Activated T-cell treated with anti-CD3 and anti-CD28 coated beads, Interleukin-2, amount 50 U/mL, for 1 hour (primary cell): ENCODE results near the gene HBM.
"Not testable (repeated sequence)": the region's sequence is repeated elsewhere in the genome, so short reads cannot be mapped to it uniquely, and the experiment has no call there.

Experiments used
- DNase-seq: peaks from one replicate; pipeline ENCODE4 v3.0.0-alpha.2; 2020

HBM gene, protein sequence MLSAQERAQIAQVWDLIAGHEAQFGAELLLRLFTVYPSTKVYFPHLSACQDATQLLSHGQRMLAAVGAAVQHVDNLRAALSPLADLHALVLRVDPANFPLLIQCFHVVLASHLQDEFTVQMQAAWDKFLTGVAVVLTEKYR

DNA sequence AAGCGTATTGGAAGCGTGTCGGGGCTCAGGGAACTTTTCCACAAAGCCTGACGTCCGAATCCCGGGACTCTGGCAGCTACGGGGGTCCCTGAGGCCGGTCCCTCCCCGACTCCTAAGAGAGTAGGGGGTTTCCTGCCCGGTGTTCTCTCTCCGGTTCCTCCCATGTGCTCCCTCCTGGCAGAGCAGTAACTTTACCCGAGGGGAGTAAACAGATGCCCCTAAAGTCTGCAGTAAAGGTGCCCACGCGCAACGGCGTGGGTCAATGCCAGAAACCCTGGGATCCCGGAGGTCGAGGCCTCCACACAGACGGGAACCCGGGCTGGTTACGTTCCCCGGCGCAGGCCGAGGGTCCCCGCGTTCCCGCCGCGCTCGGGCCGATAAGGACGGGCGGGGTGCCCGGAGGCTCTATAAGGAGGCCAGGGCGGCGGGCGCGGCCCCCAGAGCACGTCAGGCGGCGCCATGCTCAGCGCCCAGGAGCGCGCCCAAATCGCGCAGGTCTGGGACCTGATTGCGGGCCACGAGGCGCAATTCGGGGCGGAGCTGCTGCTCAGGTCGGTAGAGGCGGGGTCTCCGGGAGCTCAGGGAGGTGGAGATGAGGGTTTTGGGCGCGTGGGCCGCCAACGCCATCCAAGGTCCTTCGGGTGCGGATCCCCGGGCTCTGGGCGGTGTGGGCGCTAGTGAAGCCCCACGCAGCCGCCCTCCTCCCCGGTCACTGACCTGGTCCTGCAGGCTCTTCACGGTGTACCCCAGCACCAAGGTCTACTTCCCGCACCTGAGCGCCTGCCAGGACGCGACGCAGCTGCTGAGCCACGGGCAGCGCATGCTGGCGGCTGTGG, at the start of gene HBM:
Gene HBM, plus strand, starts transcription at position 440 of the 836 bp plus-strand sequence. Its CDS starts 20 bp downstream, at position 460.
- DNase-seq, result peak; percentile 38

DNA sequence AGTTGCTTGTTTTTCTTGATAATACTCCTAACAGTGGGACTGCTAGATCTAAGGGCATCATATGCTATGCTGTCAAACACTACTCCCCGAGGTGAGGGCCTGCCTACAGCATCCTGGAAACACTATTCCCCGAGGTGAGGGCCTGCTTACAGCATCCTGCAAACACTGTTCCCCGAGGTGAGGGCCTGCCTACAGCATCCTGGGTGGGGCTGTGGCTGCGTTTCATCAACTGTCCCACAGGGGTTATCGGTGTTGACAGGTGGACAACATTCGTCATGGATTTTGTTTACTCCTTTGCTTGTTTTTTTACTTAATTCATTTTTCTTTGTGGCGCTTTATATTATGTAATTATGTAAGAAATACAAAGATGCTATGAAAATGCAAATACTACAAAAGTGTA, 49.8 kb upstream of the HBM start:
- DNase-seq, result no peak

DNA sequence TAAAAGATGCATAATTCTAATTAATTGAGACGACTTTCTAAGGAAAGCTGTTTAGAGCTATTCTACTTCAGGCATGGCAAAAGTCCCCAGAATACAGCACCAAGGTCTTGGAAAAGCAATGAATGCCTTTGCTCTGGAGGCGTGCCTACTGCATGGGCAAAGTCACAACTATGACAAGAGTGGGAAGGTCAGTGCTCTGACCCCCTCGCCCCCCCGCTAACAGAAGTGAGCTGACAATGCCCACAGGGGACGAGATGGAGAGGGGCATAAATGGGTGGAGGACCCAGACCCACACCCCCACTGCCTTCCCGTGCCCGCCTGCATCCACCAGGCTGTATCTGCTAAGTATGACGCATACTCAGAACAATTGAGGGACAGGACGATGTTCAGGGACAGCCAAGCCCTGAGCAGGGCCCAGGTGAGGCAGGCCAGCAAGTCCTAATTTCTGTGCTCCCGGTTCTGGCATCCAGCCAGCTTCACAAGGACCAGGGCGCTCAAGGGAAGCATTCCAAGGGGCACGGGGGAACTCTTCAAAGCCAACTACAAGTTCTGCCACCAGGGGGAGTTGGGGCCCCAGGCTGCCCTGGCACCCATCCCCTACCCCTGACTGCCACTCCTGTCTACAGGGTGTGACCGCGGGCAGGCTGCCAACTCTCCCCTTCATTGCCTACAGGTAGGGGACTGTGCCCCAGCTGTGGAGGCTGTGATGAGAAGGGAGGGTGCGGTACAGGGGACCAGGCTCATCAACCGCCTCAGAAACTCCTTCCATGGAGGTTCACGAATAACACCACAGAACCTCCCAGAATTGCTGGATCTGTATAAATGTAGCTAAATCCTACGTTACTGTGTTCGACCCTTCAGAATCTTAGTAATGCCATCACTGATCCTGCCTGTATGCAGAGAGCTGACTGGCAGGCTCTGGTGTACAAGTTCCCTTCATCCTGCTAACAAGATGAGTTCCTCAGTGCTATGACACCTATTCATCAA, 48.1 kb upstream of the HBM start:
- DNase-seq, result peak; percentile 68

DNA sequence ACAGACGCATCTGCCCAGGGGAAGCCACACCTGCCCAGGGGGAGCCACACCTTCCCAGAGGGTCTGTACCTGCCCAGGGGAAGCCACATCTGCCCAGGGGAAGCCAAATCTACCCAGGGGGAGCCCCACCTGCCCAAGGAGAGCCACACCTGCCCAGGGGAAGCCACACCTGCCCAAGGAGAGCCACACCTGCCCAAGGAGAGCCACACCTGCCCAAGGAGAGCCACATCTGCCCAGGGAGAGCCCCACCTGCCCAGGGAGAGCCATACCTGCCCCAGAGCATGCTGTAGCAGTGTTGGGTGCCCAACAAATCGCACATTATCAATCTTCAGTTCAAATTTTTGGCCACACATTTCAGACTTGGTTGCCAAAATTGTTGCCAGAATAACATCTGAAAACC, 46.9 kb upstream of the HBM start:
- no peak for DNase-seq

DNA sequence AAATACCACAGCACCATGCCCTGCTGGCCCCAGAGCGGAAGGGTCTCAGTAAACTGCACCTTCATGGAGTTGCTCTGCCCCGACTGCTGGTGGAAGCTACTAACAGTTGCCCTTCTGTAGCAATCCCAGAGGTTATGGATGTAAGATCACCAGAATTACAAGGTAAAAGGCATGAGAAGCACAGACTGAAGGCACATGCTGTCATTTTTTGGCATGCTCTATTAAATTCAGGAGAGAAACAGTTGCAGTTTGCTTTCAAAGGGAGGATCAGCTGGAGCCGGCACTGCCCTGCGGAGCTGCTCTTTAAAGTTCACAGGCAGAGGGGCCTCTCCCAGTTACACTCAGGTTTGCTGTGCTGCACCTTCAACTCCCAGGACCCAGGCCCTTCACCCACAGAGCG, 46.5 kb upstream of the HBM start:
- no peak for DNase-seq

DNA sequence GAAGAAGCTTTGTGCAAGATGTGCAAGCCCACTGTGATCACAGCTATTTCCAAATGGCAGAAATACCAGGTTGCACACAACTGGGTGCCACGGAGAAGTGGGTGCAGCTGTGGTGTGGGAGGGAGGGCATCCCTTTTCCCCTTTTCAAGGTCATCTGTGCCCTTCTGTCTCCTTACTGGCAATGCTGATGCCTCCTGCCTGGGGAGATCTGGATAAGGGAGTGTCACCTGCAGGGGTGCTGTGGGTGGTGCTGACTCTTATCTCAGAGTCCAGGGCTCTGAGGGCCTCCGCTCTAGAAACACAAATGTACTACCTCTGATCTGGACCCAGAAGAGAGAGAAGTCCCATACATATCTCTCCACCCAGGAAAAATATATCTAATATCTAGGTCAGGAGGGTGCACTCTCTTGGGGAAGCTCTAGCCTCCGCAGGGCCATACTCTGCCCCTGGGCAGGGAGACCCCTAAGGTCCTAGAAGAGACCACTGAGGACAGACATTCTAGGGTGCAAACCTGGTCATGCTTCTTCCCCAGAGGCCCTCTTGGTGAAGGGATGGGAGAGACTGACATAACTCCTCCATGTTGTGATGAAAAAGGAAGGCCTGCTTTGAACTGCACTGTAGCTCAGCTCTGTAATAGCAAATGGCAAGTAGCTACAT, 45.8 kb upstream of the HBM start:
- no peak for DNase-seq

DNA sequence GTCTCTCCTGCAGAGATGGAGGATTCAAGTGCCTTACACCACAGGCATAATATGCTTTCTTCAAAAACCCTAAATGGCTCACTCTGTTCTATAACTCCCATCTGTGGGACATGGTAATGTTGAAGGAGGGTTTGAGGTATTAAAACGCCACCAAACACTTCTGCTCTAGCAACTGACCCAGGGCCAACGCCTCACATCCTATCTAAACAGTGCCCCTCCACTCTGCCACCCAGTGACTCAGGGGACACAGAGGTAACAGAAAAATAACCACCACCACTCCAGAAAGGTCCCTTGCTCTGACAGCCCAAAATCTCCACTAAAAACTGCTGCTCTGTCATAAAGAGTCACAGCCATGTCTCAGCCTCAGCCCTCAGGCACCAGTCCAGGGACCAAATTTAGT, 45.0 kb upstream of the HBM start:
- no peak for DNase-seq

DNA sequence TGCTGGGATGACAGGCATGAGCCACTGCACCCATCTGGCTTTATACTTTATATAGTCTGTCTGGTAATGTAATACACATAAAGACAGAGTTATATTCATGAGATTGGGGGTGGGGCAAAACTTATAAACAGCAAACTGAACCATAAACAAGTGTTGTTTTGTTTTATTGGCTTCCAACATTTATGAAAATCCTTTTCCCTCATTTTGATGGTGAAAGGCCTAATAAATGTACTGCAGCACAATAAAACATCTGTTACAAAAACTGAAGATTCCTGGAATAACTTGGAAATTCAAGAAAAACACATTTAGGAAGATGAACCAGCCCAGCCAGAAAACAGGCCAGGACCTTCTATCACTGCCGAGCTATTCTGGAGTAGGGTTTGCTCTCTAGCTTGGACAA, 43.4 kb upstream of the HBM start:
- DNase-seq, result no peak

DNA sequence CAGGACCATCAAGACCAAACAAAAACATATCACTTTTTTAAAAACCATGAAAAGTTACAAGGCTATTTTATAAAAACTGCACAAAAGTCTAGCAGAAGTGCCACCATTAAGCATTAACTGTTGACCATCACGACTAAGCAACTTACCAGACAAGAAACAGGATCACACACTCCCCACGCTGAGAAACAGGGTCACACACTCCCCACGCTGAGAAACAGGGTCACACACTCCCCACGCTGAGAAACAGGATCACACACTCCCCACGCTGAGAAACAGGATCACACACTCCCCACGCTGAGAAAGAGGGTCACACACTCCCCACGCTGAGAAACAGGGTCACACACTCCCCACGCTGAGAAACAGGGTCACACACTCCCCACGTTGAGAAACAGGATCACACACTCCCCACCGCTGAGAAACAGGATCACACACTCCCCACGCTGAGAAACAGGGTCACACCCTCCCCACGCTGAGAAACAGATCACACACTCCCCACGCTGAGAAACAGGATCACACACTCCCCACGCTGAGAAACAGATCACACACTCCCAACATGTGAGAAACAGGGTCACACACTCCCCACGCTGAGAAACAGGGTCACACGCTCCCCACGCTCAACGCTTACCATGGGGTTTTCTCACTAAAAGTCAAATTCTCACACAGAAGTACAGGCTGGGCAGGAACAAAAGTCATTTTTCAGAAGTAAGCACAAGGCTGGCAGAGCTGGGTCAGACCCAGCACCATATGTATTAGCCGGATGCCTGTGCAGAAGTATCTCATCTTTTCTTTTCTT, 42.0 kb upstream of the HBM start:
- DNase-seq, result not testable (repeated sequence)

DNA sequence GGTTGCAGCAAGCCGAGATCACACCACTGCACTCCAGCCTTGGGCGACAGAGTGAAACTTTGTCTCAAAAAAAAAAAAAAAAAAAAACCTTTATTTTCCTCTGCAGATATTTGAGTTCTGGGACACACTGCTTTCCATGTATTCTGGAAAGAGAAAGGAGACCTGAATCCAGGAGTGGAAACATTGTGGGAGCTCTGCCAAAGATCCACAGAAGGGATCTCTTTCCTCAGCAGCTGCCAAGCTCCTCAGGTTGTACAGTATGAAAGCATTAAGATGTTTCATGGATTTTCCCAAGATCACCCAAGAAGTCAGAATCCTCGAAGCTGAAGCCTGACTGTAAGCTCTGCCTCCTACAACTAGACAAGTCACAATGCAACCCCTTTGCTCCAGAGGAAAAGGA, 40.8 kb upstream of the HBM start:
- DNase-seq, result no peak

DNA sequence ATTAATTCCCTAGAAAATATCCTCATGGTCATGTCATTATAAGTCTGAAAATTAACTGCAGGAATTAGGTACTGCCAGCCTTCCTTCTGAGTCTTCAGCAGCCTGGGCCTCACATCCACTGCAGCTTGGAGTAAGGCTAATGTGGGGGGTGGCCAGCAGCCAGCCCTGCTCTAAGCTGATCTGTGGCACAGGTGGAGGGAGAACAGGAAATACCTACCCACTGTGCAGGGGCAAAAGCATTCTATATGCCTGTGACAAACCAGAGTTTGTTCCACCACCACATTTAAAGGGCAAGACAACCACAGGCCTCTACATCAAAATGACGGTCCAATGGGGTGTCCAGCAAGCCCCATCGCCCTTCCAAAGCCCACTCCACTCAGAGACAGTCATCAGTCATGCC, 36.7 kb upstream of the HBM start:
- no peak for DNase-seq

DNA sequence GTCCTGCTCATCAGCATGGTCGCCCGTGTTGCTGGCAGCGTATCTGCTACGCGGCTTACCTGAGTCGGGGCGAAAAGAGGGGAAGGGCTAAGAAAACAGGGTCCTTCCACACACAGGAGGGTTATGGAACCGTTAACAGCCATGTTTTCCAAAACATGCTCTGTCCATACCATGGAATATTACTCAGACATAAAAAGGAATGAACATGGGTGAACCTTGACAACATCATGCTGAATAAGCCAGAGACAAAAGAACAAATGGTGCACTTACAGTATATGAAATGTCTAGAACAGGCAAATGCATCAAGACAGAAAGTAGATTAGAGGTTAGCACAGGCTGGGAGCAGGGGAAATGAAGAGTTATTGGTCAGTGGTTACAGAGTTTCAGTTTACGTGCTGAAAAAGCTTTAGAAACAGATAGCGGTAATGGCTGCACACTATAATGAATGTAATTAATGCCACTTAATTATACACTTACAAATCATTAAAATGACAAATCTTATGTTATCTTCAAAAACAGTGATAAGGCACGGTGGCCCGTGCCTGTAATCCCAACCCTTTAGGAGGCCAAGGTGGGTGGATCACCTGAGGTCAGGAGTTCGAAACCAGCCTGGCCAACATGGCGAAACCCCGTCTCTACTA, 35.1 kb upstream of the HBM start:
- DNase-seq, result no peak

DNA sequence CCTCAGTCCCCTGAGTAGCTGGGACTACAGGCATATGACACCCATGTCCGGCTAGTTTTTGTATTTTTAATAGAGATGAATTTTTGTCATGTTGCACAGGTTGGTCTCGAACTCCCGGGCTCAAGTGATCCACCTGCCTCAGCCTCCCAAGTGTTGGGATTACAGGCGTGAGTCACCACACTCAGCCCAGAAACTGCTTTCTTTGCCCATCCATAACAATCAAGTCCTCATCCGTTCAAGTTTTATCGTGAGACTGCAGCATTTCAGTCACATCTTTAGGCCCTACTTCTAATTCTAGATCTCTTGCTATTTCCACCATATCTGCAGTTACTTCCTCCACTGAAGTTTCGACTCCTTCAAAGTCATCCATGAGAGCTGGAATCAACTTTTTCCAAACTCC, 33.7 kb upstream of the HBM start:
- DNase-seq, result no peak

DNA sequence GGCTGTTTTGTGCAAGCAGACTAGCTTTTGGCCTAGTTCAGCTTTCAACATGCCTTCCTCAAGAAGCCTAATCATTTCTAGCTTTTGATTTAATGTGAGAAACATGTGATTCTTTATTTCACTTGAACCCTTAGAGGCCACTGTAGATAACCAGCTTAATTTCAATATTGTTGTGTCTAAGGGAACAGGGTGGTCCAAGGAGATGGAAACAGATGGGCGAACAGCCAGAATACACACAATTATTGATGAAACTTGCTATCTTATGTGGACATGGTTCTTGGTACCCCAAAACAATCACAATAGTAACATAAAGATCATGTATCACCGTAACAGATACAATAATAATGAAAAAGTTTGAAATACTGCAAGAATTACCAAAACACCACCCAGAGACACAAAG, 32.1 kb upstream of the HBM start:
- no peak for DNase-seq

DNA sequence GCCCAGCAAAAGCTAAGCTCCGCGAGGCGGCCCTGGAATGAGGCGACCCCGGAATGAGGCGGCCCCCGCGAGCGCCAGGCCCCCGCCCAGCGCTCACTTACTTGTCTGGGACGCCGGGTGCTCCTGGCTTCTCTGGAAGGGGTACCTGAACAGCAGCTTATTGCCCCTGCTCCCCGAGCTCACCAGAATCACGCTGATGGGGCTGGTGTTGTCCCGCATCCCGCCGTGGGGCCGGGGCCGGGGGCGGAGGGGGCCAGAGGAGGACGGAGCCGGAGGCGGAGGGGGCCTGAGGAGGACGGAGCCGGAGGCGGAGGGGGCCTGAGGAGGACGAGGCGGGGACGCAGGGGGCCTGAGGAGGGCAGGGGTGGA, 27.7 kb upstream of the HBM start:
- DNase-seq, result peak; percentile 54

DNA sequence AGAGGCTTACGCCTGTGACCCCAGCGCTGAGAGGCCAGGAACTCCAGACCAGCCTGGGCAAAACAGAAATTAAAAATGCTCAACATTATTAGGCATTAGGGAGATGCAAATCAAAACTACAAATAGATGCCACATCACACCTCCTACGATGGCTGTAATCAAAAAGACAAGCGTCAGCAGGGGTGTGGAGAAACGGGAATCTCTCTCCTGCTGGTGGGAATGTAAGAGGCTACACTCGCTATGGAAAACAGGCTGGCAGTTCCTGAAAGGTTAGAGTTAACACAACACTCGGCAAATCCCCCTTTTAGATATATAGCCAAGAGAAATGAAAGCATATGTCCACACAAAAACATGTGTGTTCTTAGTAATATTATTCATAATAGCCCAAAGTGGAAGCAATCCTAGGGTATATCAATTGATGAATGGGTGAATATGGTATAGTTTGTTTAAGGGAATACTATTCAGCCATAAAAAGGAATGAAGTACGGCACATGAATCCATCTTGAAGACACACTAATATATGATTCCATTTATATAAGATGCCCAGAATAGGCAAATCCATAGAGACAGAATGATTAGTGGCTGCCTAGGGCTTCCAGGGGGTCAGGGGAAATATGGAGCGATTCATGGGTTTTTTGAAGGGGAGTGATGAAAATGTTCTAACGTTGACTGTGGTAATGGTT, 25.5 kb upstream of the HBM start:
- no peak for DNase-seq

DNA sequence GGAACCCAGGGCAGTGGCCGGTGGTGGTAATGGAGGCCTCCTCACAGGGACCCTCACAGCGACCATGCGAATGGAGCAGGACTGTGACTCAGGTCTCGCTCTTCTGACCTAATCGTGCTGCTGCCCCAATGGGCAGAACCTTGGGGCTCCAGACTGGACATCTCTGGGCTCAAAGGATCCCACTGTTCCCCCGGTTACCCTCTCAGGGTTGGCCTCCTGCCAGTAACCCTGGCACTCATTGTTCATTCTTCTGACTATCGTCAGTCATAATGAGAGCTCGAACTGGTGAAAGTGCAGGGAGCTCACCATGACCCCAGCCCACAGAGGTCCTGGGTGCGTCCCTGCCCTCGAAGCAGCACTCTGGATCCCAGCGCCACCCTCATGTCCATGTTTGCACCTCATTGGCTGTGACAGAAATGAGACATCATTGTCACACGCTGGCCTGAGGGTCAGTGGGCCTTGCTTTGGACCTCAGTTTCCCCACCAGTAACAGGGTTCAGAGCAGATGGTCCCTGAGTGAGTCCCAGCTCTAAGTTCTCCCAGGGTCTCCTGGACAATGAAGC, 23.3 kb upstream of the HBM start:
- DNase-seq, result no peak

DNA sequence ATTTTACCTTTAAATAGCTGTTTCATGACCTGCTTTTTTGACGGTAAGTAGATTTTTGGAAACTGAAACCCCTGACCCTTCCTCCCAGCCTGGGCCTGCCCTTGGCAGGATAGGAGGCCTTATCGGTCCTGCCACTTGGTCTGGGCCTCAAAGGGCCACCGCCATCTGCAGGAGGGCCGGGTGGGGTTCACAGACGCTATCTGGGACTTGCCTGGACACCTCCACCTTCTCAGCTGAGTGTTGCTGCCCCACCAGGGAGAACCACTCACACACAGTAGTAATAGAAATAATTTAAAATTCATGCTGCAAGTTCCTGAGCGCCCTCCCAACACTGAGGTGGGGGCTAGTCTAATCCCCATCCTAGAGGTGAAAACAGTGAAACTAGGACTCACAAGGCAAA, 22.7 kb upstream of the HBM start:
- DNase-seq, result no peak

DNA sequence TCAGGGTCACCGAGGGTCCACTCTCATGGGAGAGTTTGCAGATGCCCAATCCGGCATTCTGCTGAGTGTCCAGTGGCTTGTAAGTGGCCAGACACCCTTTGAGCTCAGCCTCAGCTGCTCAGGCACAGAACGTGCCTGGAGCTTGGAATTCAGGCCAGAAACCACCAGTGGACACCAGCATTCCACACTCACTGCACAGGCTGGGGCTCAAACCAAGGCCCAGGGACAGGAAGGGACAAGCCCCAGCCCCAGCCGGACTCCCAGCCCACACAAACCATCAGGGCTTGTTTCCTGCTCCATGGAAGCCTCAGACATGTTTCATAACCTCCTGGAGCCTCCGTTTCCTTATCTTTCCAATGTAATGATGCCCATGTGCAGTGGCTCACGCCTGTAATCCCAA, 22.3 kb upstream of the HBM start:
- DNase-seq, result no peak

DNA sequence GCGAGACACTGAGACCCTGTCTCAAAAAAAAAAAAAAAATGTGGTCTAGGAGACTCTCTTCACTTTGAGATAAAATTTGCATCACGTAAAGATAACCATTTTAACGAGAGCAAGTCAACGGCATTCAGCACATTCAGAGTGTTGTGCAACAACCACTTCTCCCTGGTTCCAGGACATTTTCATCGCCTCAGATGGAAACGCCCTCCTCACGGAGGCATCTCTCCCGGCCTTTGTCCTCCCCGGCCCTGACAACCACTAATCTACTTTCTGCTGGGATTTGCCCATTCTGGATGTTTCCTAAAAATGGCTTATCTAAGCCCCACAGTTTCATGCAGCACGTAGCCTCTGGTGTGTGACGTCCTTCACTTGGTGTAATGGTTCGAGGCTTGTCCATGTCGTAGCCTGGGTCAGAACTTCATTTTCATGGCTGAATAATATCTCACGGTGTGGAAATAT, 21.0 kb upstream of the HBM start:
- no peak for DNase-seq

DNA sequence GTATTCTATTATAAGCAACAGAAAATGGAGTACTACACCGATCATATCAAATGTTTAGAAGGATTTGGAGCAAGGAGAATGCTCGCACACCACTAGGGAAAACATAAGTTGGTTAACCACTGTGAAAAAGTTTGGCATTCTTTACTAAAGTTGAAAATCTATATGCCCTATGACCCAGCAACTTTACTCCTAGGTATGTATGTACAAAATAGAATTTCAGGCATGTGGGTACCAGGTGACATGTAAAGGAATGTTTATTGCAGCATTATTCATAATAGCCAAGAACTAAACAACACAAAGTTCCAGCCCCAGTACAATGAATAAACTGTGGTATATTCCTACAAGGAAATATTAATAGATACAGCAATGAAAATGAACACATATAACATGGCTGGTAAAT, 19.1 kb upstream of the HBM start:
- no peak for DNase-seq
